Measurements from ENCODE around the gene NOTCH4. TPM values are rescaled to one million over a fixed set of nuclear protein-coding genes. Genes with fewer than 3 reads are reported as not detected.

NOTCH4 gene
- total RNA-seq, 1 donor from 2014 or later: 2.5 TPM

DNA sequence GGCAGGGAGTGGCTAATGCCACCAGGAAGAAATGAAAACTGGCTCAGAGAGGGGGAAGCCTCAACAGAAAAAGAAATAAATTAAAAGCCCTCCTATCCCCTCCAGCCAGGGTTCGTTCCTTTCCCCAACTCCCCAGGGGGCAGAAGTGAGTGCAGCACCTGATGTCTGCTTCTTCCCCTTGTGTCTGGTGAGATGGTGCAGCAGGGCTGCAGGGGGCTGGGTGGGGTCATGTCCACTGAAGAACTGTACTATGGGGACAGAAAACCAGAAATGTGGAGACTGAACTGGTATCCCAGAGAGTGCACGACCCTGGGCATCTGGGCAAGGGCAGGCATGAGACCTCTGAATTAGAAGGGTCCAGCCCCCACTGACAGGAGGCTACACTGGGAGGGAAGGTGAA, 55.5 kb downstream of the NOTCH4 start:
- Mint-ChIP-seq H3K27me3 (ENCODE audit: low read depth) (no peaks in the 10 kb centered on the region), H3K4me3 (no peak overlapping the region), H3K27ac (no peak overlapping the region), H3K9me3 (no peaks in the 10 kb centered on the region), H3K36me3 (peaks cover 37% of the 10 kb centered on the region), H3K4me1 (peaks cover 12% of the 10 kb centered on the region)
- DNase-seq (ENCODE audit: low spot score in 2 of 2, unreplicated experiment in 2 of 2): no peak
- TF ChIP-seq, protein P1, sequence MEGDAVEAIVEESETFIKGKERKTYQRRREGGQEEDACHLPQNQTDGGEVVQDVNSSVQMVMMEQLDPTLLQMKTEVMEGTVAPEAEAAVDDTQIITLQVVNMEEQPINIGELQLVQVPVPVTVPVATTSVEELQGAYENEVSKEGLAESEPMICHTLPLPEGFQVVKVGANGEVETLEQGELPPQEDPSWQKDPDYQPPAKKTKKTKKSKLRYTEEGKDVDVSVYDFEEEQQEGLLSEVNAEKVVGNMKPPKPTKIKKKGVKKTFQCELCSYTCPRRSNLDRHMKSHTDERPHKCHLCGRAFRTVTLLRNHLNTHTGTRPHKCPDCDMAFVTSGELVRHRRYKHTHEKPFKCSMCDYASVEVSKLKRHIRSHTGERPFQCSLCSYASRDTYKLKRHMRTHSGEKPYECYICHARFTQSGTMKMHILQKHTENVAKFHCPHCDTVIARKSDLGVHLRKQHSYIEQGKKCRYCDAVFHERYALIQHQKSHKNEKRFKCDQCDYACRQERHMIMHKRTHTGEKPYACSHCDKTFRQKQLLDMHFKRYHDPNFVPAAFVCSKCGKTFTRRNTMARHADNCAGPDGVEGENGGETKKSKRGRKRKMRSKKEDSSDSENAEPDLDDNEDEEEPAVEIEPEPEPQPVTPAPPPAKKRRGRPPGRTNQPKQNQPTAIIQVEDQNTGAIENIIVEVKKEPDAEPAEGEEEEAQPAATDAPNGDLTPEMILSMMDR (IDR thresholded peaks at IDR 0.05; ENCODE audit: unreplicated experiment): no peak

DNA sequence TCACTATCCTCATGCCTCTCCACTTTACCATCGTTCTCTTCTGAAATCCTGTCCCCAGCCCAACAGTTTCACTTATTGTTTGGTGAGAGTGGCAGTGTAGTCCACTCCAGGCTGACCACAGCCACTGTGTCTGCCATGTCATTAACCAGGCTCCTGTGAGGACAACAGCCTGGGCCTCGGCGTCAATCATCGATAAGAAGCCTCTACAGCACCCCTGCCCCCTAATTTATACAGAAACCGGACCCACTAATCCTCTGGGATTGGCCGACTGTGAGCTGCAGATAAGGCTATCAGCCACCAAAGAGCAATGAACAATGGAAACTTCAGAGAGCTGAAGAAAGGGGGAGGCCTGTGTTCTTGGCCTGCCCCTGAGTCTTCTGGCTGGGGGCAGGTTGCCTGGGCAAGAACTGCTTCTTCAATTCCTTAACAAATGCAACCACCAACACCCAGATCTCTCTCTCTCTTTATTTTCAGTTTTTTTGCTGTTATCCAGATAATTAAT, 56.1 kb downstream of the NOTCH4 start:
- TF ChIP-seq, protein P1 (IDR thresholded peaks at IDR 0.05; ENCODE audit: unreplicated experiment): no peak
- H3K27ac Mint-ChIP-seq: peak overlapping the region; percentile 45
- peaks cover 7% of the 10 kb centered on the region for H3K4me1 Mint-ChIP-seq
- H3K4me3 Mint-ChIP-seq: no peak overlapping the region
- H3K36me3 Mint-ChIP-seq: peaks cover 41% of the 10 kb centered on the region
- H3K27me3 Mint-ChIP-seq (ENCODE audit: low read depth): no peaks in the 10 kb centered on the region
- DNase-seq (ENCODE audit: low spot score in 2 of 2, unreplicated experiment in 2 of 2): no peak
- no peaks in the 10 kb centered on the region for H3K9me3 Mint-ChIP-seq

DNA sequence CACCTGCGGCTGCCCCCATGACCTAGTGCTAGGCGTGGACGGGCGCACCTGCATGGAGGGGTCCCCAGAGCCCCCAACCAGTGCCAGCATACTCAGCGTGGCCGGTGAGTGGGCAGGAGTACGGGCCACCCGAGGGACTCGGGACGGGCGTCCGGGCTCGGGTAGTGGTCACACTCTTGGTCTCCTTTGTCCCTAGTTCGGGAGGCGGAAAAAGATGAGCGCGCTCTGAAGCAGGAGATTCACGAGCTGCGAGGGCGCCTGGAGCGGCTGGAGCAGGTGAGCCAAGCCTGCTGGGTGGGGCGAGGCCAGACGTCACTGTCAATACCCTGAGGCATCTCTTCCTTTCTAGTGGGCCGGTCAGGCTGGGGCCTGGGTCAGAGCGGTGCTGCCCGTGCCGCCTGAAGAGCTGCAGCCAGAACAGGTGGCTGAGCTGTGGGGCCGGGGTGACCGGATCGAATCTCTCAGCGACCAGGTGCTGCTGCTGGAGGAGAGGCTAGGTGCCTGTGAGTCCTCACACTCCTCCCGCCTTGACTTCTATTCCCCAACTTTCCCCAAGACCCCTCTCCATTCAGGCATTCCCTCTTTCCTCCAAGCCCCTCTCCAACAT, 56.6 kb downstream of the NOTCH4 start:
- Mint-ChIP-seq H3K4me1 (peaks cover 4% of the 10 kb centered on the region), H3K36me3 (peaks cover 45% of the 10 kb centered on the region), H3K27ac (peak overlapping the region; percentile 45), H3K4me3 (no peak overlapping the region), H3K9me3 (no peaks in the 10 kb centered on the region), H3K27me3 (ENCODE audit: low read depth) (no peaks in the 10 kb centered on the region)
- TF ChIP-seq, protein P1 (IDR thresholded peaks at IDR 0.05; ENCODE audit: unreplicated experiment): no peak
- DNase-seq (ENCODE audit: low spot score in 2 of 2, unreplicated experiment in 2 of 2): no peak

DNA sequence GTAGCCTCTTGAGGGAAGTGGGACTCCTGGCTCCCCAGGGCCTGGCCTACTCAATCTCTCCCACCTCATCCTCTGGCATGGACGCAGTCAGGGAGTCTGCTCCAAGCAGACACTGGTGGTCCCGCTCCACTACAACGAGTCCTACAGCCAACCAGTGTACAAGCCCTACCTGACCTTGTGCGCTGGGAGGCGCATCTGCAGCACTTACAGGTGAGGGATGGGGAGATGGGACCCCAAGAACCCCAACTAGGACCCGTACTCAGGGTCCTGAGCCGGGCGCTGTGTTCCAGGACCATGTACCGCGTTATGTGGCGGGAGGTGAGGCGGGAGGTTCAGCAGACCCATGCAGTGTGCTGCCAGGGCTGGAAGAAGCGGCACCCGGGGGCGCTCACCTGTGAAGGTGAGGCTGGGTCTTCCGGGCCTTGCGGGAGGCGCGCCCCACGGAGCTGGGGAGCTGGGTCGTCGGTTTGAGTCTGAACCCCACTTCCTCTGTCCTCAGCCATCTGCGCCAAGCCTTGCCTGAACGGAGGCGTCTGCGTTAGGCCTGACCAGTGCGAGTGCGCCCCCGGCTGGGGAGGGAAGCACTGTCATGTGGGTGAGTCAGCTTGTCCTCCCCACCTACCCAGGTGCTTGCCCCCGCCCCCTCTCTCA, 57.3 kb downstream of the NOTCH4 start:
- Mint-ChIP-seq H3K4me3 (no peak overlapping the region), H3K9me3 (no peaks in the 10 kb centered on the region), H3K36me3 (peaks cover 45% of the 10 kb centered on the region), H3K27me3 (ENCODE audit: low read depth) (no peaks in the 10 kb centered on the region), H3K27ac (no peak overlapping the region), H3K4me1 (peaks cover 4% of the 10 kb centered on the region)
- DNase-seq (ENCODE audit: low spot score in 2 of 2, unreplicated experiment in 2 of 2): no peak
- TF ChIP-seq, protein P1 (IDR thresholded peaks at IDR 0.05; ENCODE audit: unreplicated experiment): no peak

DNA sequence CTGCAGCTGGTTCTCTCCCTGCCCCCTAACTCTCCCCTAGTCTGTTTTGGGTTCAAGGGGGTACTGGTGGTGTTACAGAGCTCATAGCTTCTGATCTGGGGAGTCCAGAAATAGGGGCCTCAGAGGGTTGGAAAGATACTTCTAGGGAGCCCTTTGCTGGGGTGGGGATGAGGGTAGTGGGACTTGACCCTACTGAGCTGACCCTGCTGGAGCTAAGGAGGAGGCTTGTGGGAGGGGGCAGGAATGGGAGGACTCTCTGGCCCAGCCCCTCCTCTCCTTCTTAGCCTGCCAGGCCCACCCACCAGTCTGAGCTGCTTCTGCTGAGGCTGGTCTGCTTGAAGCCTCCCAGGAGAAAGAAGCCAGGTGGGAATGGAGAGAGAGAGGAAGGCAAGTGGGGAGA, 59.6 kb downstream of the NOTCH4 start, which contains the start of gene EGFL8:
EGFL8 (plus strand) TSS at position 301 of the 400 bp plus-strand sequence. CDS start 1,571 bp downstream, outside the sequence.
- Mint-ChIP-seq H3K27ac (no peak within 1 kb of the TSS), H3K4me3 (no peak within 1 kb of the TSS), H3K27me3 (ENCODE audit: low read depth) (no peaks in the 10 kb centered on the region), H3K9me3 (no peaks in the 10 kb centered on the region), H3K4me1 (peaks cover 4% of the 10 kb centered on the region), H3K36me3 (peaks cover 38% of the 10 kb centered on the region)
- TF ChIP-seq, protein P1 (IDR thresholded peaks at IDR 0.05; ENCODE audit: unreplicated experiment): no peak
- DNase-seq (ENCODE audit: low spot score in 2 of 2, unreplicated experiment in 2 of 2): no peak

Data from mesothelial cell of epicardium (in vitro differentiated cells).